NCI-H774 (cell line): ENCODE measurements around the gene ADIPOR2.

Experiments
- DNase-seq: peaks from one replicate; lab custom pipeline; 2025; lab: John Stamatoyannopoulos, UW

The ADIPOR2 gene

DNA sequence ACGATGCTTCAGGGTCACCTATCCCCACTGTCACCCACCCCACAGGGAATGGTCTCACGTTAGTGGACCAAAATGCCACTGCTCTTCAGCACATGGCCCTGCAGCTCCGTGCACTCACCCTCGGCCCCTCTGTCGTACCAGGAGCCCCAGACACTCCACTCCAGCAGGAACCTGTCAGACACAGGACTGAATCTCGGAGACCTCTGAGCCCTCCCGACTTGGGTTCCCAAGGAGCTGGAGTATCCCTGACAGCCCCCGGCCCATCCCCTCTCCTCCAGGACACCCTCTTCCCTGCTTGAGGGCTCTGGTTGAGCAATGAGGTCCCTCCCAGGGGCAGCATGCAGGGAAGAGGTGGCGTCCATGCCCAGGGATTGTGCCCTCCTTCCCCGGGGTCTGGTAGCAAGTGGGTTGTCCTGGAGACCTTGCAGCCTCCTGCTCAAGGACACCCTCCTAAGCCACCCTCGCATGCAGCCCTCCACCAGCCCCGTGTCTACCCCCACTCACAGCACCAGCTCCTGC, 109.1 kb downstream of the ADIPOR2 start:
- no peak for DNase-seq

DNA sequence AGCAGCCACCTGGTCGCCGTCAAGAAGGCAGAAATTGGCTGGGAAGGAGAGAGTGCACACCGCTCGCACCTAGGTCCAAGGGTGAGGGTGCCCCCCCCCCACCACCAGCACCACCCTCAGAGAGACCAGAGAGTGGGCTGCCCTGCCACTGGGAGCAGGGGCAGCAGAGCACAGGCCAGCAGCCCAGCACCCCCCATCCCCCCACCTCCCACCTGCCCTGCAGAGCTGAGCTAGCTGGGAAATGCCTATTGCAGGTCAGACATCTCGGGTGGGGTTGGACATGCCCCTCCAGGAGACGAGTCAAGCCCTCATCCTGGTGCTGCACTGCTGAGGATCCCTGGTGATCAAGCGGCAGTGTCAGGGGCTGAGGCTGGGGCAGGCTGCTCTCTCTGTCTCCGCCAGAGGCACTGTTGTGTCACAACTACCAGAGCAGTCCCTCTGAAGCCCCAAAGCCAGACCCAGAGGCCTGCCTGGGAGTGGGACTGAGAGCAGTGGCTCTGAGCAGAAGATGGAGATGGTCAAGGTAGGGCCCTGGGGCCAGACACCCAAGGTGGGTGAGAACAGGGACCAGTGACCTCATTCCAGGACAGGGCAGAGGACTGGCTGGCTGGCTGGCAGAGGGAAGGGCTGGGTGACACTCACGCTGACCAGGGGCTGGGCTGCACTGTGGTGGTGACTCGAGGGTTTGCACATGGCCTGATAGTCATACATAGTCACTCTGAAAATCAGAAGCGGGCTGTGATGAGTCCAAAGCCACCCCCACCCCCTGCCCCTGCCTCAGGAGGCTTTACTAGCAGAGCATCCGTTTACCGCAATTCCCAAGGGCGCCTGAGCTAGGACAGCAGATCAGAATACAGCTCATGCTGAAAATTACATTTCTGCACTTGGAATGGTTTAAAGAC, 109.8 kb downstream of the ADIPOR2 start:
- DNase-seq = no peak

DNA sequence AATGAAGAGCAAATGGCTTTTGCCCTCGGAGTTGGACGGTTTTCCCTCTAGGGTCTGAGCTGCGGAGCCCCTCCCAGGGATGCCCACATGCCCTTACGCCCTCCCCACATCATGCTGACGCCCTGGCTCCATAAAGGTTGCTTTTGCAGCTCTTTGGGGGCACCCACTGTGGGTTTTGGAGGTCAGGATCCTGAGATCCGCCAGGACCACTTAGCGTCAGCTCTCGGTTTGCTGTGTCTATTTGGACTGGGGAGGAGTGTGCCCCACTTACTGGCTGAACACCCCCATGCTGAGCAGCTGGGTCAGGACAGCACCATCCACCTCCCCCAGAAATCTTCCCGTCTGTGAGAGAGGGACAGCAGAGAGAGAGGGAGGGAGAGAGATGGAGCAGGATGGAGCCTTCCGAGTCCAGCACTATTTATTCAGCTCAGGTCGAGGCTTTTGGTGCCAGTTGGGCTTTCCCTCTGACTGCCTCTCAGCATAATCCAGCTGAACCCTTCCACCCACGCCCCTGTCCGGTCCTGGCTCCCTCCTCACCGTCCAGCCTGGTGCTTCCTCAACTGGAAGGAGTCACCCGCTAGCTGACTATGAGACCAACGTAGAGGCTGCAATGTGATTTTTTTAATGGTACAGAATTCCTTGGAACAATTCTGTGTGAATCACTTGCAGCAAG, 110.6 kb downstream of the ADIPOR2 start:
- DNase-seq = no peak

DNA sequence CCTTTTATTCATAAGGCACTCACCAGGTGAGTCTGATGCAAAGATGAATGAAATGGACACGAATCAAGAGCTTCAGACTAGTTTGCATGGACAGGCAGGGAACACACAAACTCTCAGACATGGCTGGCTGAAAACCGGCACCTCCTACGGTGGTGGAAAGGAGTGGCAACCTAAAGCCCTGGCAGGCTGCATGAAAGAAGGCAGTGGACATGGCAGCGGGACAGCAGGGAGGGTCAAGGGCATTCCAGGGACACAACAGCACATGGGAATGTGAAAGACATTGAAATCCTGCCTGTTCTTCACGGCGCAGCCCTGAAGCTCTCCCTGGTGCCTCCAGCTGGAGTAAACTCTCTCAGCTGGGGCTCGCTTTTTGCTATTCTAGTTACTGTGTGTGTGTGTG, 112.9 kb downstream of the ADIPOR2 start:
- no peak for DNase-seq

DNA sequence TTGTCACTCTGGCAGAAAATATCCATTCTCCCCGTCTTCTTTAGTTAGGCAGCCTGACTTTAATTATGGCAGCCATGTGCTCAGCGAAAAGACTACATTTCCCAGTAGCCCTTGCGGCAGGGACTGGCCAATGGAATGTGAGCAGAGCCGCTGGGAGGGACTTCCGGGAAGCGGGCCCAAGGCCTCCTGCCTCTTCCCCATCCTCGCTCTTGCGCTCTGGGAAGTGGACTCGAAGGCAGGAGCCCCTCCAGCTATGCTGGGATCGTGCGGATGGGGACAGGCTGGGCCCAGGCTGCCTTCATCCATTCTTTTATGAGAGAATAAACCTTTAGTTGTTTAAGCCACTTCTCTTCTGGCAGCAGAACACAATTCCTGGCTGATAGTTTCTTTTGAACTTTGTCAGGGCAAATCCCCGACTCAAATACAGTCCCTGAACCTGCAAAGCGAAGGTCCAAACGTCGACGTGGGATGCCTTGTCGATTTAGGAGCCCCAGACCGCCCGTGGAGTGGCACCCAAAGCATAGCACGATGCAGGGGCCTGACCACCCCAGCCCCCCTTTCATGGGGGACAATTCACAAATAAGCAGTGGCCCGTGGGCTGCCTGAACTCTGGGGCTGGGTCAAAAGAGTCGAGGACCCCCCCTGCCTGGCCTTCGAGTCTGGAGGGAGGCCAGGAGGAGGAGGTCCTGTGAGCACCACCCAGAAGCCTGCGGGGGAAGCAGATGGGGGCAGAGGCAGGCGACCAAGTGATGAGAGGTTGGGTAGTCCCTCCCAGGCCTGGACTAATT, 113.9 kb downstream of the ADIPOR2 start:
- DNase-seq = peak; percentile 95

DNA sequence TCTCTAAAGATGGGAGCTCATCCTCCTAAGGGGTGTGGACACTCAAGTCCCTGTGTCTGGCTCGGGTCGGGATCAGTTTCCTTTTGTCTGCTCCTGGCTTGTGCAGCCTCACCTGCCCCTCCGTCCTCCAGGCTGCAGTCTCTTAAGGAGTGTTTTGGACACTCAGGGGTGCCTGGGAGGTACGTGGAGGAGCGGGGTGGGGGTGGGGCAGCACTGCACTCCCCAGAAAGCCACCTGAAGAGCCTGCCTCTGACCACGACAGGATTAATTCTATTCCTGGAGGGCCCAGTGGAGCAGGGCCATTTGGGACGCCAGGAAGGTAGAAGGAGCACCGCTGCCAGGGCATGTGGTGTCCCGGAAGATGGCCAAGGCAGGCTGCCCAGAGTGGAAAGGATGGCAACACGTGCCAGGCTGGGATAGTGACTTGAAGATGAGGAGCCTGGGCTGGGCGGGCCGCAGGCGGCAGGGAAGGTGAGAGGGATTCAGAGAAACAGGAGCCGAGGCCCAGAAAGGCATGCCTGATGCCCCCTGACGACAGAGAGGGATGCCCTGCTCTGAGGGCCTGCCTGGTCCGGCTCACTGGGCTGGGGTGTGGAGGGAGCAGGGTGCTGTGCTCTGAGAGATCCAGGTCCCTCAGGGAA, 114.7 kb downstream of the ADIPOR2 start:
- DNase-seq = no peak

DNA sequence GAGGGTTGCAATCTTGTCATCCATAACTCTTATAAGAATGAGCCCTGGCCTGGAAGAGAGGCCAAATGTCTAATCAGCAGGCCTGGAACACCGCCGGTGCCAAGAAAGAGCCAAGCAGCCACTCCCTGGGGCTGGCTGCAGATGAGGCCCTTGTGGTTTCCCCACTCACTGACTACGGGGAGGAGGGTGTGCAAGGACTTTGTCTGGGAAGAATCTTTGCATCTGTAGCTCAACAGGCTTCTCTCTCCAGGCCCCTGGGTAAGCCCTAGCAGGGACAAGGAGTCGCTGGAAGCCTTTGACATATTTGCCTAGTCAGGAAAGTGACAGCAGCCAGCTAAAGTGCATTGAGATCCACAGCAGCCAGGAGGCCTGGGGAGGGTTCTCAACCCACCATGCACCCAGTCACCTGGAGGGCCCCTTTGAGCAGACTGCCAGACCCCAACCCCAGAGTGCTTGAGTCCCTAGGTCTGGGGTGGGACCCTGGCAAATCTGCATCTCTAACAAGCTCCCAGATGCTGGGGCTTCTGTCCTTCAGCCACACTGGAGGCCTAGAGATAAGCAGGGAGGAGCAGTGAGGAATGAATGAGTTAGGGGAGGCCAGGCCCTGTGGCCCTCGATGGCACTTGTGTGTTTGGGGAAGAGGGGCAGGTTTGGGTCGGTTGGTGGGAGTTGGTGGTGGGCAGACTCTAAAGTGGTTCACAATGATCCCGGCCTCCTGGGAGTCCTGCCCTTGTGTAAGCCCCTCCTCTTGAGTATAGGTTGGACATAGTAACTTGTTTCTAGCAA, 115.6 kb downstream of the ADIPOR2 start:
- no peak for DNase-seq

DNA sequence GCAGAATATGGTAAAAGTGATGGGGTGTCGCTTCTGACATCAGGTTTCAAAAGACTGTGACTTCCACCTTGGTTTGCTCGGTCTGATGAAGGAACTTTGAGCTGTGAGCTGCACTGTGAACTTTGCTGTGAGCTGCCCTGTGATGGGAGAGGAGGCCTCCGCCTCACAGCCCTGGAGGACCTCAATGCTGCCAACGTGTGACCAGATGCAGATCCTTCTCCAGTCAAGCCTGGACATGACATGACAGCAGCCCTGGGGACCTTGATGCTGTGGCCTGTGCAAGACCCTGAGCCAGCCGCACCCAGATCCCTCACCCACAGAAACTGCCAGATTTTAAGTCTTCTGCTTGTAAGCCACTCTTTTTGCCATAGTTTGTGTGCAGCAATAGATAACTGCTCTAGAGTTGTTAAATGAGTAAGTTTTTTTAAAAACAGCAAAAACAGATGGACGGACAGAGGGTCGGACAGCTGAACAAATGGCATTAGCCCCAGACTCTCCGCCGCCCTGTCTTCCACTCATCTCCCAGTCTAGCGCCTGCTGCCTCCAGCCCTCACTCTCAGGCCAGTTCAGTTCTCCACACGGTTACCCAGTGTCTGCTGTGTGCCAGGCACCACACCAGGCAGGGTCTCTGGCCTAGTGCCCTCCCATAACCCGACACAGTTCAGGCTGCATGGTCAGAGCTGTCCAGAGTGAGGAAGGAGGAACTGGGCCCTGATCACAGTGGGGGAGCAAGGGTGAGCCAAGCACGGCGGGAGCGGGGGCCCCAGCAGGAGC, 116.4 kb downstream of the ADIPOR2 start:
- DNase-seq = no peak

DNA sequence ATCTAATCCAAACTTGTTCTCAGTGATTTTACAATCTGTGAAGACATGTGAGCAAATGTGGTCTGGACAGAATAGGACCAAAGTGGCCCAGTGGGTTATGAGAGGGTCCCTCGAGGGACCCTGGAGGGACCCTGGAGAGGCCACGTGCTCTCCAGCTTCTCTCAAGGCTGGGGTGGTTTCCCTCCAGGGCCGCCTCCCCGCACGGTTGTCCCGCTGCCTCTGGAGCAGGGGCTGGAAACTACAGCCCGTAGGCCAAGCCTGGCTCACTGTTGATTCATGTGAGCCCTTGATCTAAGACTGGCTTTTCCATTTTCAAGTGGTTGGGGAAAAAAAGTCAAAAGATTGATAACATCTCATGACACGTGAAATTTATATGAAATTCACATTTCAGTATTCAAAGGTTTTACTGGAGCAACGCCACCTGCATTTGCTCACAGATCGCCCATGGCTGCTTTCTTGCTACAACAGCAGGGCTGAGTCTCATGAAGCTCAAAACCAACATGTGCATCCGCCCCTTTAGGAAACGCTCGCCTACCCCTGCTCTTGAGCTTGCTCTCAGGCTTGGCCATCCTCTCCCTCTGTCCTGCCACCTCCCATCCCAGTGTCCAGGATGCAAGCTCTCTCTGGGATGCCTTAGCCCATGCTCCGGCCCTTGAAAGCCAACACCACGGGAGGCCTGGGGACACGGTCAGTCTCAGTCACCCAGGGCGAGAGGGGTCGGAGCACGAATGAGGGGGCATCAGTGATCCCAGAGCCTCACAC, 117.3 kb downstream of the ADIPOR2 start:
- no peak for DNase-seq

DNA sequence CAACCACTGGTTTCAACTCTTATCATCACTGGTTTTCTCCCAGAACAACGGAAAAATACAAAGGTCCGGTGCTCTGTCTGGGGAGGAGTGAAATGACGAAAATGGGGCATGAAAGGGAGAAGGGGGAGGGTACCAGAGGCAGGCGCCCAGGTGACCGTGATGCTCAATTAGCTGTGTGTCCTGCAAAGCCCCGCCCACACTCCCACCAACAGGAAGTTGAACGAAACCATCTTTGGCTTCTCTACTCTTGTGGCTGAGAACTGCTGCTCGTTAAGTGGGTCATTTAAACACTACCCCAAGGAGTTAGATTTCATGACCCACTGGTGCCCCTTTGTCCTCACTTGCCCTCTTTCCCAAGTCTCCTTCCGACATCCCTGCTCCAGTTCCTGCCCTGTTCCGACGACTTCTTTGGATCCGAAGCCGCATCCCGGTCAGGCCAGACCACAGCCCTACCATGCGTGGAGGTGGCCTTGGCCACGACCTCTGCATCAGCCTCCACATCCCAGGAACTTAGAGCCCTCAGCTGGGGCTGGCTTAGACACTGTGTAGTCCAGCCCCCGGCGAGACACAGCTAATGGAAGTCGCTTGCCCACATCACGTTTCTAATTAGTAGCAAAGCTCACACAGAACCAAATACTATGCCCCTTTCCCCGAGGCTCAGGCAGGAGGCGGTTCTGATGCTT, 118.1 kb downstream of the ADIPOR2 start:
- DNase-seq = no peak

DNA sequence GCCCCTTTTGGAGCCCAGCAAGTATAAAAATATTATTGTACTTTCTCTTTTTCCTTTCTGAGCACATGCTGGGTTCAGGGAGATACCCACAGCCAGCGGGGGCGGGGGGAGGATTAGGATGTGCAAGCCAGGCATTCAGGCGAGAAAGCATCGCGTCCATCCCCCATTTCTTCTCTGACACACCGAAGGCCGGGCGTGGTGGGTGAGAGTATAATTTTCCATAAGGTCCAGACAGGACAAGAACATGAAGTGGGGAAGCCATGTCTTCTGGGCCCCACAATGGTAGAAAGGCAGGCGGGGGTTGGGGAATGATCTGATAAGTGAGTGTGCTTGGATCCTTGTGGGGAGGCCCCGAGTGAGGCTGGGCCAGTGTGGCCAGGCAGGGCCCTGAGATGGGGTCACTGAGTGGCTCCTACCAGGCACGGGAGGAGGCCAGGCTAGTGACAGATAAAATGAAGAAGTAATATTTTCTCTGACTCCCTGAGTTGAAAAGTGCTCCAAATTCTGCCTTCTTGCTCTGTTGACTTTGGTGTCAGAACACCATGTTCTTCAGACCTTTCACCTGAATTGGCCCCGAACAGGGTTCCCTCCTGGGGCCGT, 118.8 kb downstream of the ADIPOR2 start:
- no peak for DNase-seq

DNA sequence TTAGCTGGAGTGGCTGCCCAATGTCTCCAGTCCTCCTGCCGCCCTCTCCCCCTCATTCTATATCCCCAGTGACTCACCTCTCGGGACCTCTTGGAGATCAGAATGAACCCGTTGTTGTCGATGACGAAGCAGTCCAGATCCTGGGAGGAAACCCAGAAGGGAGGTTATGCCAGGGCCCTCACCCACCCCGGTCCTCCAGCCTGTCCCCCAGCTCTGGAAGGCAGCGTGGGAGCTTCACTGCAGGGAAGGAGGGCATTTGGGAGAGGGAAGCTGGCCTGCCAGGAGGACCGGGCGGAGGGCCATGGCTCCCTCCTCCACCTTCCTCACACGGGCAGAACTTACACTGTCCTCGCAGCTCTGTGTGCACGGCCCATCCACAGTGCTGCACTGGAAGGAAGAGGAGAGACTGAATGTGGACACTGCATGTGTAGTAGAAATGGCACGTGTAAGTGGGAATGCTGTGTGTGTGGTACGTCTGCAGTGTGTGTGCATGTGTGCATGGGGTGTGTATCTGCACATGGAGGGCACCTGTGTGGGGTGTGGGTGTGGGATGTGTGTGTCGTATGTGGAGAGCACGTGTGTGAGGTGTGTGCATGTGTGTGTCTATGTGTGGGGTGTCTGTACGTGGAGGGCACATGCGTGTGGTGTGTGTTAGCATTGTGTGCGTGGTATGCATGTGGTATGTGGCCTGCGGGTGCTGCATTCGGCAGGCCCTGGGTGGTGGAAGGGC, 119.5 kb downstream of the ADIPOR2 start:
- DNase-seq = no peak

DNA sequence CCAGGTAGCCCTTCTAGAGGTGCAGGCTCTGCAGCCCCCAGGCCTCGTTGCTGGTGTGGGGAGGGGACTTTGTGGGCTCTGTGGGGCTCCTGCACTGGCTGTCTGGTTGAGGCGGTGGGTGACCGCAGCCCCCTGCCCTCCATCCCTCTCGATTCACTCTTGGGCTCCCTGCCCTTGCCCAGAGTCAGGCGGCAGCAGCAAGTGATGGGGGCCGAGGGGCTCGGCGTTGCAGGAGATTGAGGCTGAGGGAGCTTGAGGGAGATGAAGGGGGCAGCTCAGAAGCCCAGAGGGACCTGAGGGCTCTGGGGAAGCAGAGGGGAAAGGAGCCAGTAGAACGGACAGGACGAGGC, 120.0 kb downstream of the ADIPOR2 start:
- no peak for DNase-seq

DNA sequence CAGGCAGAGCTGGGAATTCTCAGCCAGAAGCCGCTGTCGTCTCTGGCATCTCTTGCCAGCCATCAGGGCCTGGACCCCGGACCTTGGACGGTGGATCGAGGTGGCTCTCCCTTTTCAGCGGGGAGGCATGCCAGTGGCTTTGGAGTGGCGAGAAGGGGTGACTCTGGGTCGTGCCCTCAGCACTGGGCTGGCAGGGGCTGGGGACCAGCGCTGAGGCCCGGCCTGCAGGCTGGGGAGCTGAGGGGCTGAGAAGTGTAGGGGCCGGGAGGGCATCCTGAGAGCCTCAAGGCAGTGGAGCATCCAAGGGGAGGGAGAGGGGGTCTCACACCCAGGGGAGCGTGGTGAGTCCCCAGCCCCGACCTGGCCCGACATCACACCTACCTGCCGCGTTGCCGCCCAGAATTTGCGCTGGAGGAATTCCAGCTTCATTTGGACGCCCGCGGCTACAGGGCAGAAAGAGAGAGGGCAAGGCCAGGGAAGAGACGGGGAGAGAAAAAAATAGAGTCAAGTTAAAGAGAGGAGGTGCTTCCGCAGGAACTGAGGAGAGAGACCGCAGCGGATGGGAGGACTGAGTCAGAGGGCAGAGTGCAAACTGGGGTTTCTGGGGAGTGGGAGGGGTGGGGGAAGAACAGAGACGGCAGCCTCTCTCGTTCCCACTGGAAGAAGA, 120.5 kb downstream of the ADIPOR2 start:
- DNase-seq = no peak

DNA sequence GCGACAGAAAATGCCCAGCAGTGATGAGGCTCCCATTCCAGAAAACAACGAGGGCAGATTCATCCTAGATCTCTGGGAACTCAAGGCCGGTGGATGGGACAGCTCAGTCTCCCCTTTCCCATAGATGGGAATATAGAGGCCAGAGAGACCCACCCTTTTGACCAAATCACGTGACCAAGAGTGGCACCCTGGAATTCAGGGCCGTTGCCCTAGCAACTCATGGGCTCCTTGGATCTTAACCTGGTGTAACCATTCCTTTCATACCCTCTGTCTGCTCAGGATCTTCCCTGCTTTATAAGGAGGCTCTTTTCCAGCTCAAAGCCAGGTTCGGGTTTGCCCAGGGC, 121.0 kb downstream of the ADIPOR2 start:
- DNase-seq = no peak

DNA sequence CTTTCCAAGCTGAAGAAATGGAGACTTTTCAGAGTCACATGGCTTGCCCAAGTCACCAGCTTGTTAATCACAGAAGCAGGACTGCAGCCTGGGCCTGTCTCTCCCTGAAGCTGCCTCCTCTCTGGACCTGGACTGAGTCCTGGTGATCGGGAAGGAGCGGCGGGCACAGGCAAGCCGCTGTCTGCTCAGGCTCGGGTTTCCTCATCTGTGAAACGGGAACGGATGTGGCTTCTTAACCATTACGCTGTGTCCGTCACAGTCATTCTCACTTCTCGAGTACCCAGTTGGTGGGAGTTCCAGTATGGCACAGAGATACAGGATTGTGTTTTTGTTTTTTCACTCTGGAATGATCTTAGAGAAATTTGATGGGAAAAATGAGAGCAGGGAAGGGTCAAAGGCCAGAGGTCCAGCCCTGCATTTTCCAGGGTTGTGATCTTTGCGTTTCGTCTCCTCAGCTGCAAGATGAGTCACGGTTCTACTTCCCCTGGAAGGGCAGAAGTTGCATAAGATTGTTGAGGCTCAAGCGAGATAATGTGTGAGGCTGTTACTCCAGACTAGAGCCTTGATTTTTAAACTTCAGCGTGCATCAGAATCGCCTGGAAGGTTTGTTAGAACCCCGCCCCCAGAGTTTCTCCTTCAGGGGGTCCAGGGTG, 121.9 kb downstream of the ADIPOR2 start:
- no peak for DNase-seq

DNA sequence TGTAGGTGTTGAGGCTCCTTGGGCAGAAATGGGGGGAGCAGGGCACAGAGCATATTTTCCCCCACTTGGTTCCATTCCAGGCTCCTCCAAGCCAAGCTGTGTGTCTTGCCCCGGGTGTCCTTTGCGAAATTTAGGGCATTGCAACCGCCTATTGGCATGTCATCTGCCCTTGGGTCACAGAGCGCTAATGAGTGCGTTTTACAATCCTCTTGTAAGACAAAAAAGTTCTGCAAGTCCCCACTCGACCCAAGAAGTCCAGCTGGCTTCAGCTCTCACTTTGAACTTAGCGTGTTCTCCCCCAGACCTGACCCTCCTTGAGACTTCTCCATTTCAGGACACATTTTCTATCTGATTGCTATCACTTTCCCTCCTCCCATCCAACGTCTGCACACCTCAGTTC, 123.4 kb downstream of the ADIPOR2 start:
- DNase-seq = no peak
